Sigmoid colon (tissue), 7 donors: ENCODE measurements around the gene BCL2L2. TPM values are rescaled to one million over a fixed set of nuclear protein-coding genes. Genes with fewer than 3 reads are reported as not detected.

Experiments
- DNase-seq: peaks from one replicate; pipeline ENCODE4 v3.0.0-alpha.2; 2019
- H3K27ac ChIP-seq, 4 donors: fragments of 200-600 bp; sonication (generic); one replicate each; pipeline ENCODE4 v1.5.1; 2016 to 2019; ENCODE audit warnings: mild to moderate bottlenecking in 1 of 4
- H3K27me3 ChIP-seq, 3 donors: fragments of 200-600 bp; sonication (generic); one replicate each; pipeline ENCODE4 v1.5.1; 2019; ENCODE audit warnings: mild to moderate bottlenecking in 1 of 3
- H3K36me3 ChIP-seq, 4 donors: fragments of 200-600 bp; sonication (generic); one replicate each; pipeline ENCODE4 v1.5.1; 2016 to 2019
- H3K4me1 ChIP-seq, 4 donors: fragments of 200-600 bp; sonication (generic); one replicate each; pipeline ENCODE4 v1.5.1; 2017 to 2019
- H3K4me3 ChIP-seq, 4 donors: fragments of 200-600 bp; sonication (generic); one replicate each; pipeline ENCODE4 v1.5.1; 2017 to 2019; ENCODE audit warnings: mild to moderate bottlenecking in 2 of 4, moderate library complexity in 1 of 4
- H3K9me3 ChIP-seq, 4 donors: fragments of 200-600 bp in 3 of 4; sonication (generic) in 3 of 4; one replicate each; pipeline versions ENCODE4 v1.5.1 to v1.6.1; 2013 to 2019
- EP300 ChIP-seq, 4 donors: sonication (generic); formaldehyde crosslinking; IDR thresholded peaks; one replicate each; pipeline ENCODE4 v1.6.1; 2017; ENCODE audit warnings: antibody characterized with exemption in 4 of 4
- POLR2A ChIP-seq, 2 donors: fragments of 450-650 bp; IDR thresholded peaks; one replicate each; pipeline ENCODE4 v1.6.1; 2016; ENCODE audit warnings: antibody characterized with exemption in 2 of 2, mild to moderate bottlenecking in 2 of 2, moderate library complexity in 2 of 2
- POLR2AphosphoS5 ChIP-seq, 4 donors: sonication (generic); formaldehyde crosslinking; IDR thresholded peaks; one replicate each; pipeline ENCODE4 v1.6.1; 2017; ENCODE audit warnings: antibody characterized with exemption in 4 of 4
- WGBS, 2 donors: extraction: QIAGEN DNeasy Blood & Tissue Kit; methylation state at CpG; one replicate each; pipeline ENCODE4 v1.1.7; 2013; 5-methylcytosine and 5-hydroxymethylcytosine counted together
- intact Hi-C: fragments of 100-400 bp; cut with DNase I; formaldehyde crosslinking; loops from one replicate; pipeline ENCODE4 v1.15.1; 2023
- polyA plus RNA-seq, 3 donors: library from polyadenylated mRNA; stranded (reverse); fragments of 200-250 nt; gene quantifications; one replicate each; pipeline ENCODE4 v1.2.3, GENCODE V29; 2013
- total RNA-seq, 4 donors: library from RNA; depleted of rRNA; stranded (reverse); fragments of >200 nt; gene quantifications; one replicate each; pipeline ENCODE4 v1.1.0, GENCODE V29; 2016
- TF ChIP-seq, protein P1 (sequence below), 4 experiments: fragments of 450-650 bp in 3 of 4; fragments of 200-600 bp in 1 of 4; IDR thresholded peaks; one replicate each; pipeline ENCODE4 v1.5.1; 2016 to 2019; ENCODE audit warnings: antibody characterized with exemption in 4 of 4, mild to moderate bottlenecking in 3 of 4, moderate library complexity in 2 of 4
- donor health status: healthy with polysubstance abuse.
- donor health status: Bipolar disorder and iron deficiency.
- donor health status: healthy.

BCL2L2 gene
- total and polyA plus RNA-seq, 7 donors: 57.0 to 118 (median 75.9) TPM

DNA sequence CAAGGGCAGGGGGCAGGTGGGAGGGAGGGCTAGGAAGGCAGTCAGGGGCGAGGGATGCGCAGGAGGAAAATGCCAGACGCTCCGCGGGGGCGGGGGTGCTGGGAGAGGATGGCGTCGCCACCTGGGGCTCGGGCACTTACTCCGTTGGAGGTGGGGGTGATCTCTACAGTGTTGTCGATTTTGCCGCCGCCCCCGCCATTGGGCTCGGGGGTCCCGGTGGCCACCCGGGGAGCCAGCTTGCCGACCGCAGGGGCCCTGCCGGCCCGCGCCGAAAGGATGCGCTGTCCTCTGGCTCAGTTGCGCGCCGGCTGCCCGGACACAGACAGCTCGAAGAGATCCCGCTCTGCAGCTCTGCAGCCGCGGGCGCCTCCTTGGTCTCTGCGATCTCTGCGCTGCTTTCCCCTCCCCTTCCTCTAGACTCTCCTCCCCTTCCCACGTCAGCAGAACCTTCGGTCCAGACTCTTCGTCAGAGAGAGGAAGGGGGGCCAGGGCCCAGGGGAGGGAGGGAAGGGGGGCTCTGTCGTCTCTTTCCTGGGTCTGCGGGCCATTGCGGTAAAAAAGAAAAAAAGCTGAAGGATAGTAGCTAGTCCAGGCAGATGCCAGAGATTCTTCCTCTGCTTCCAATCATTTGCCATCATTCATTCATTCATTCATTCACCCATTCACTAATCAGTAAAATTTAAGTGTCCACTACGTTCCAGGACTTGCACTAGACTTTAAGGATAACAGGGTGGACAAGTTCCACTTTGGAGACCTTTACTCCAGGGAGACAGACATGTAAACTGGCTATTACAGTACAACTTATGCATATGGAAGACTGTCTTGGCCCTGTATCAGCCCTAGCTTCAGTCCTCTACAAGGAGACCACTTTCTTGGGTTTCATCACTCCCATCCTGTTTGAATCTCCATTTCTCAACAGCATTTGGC lies 46.1 kb downstream of the BCL2L2 start, which contains the start of gene SLC22A17:
Gene SLC22A17, minus strand, starts transcription at position 382 of the 927 bp plus-strand sequence.
- Histone ChIP-seq H3K36me3 (peaks cover 4 to 14% (median 6%) of the 10 kb centered on the region in 4 donors), H3K27me3 (peaks cover 0 to 4% (median 3%) of the 10 kb centered on the region in 3 donors), H3K27ac (peak within 1 kb of the TSS; percentile 68 to 84 (median 72)), H3K4me1 (peaks cover 0 to 18% (median 15%) of the 10 kb centered on the region in 4 donors), H3K9me3 (no peaks in the 10 kb centered on the region), H3K4me3 (peak within 1 kb of the TSS; percentile 48 to 70 (median 69))
- TF ChIP-seq, protein P1, sequence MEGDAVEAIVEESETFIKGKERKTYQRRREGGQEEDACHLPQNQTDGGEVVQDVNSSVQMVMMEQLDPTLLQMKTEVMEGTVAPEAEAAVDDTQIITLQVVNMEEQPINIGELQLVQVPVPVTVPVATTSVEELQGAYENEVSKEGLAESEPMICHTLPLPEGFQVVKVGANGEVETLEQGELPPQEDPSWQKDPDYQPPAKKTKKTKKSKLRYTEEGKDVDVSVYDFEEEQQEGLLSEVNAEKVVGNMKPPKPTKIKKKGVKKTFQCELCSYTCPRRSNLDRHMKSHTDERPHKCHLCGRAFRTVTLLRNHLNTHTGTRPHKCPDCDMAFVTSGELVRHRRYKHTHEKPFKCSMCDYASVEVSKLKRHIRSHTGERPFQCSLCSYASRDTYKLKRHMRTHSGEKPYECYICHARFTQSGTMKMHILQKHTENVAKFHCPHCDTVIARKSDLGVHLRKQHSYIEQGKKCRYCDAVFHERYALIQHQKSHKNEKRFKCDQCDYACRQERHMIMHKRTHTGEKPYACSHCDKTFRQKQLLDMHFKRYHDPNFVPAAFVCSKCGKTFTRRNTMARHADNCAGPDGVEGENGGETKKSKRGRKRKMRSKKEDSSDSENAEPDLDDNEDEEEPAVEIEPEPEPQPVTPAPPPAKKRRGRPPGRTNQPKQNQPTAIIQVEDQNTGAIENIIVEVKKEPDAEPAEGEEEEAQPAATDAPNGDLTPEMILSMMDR (IDR thresholded peaks at IDR 0.05): no peak
- TF ChIP-seq POLR2AphosphoS5 (IDR thresholded peaks at IDR 0.05) (peak; percentile 87 to 98 (median 90)), EP300 (IDR thresholded peaks at IDR 0.05) (no peak), POLR2A (IDR thresholded peaks at IDR 0.05) (peak; percentile 50 to 70)
- peak; percentile 94 for DNase-seq
- intact Hi-C loops: loop anchor here (2.0 kb wide), 1 partner anchor 14 kb away; no protein-coding TSS in a partner anchor
- WGBS, 2 donors: 1% methylated on average over 42 of the region's 42 CpGs

DNA sequence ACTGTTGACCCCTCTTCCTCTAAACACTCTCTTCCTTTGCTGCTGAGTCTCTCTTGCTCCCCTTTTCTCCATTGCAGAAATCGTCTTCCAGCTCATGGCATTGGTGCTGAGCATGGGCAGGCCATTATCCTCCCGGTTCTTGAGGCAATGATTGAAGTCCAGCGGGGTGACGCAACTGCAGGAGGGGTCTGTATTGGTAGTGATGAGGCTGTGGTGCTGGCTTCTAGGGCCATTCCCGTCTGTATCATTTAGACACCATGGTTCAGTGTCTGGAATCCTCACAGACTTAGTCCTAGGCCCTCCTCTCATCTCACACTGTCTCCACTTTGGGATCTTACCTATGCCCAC lies 46.8 kb downstream of the BCL2L2 start:
- Histone ChIP-seq H3K9me3 (no peaks in the 10 kb centered on the region), H3K27me3 (peaks cover 0 to 4% (median 3%) of the 10 kb centered on the region in 3 donors), H3K36me3 (peaks cover 4 to 15% (median 6%) of the 10 kb centered on the region in 4 donors), H3K4me1 (peaks cover 0 to 18% (median 15%) of the 10 kb centered on the region in 4 donors), H3K4me3 (no peak overlapping the region), H3K27ac (peak overlapping the region; percentile 68 to 84 (median 72))
- WGBS, 2 donors: 73 to 77% methylated on average over 5 of the region's 5 CpGs
- no peak for TF ChIP-seq POLR2AphosphoS5 (IDR thresholded peaks at IDR 0.05)
- TF ChIP-seq, protein P1 (IDR thresholded peaks at IDR 0.05): no peak
- no peak for TF ChIP-seq EP300 (IDR thresholded peaks at IDR 0.05)
- TF ChIP-seq POLR2A (IDR thresholded peaks at IDR 0.05): no peak
- no peak for DNase-seq
- intact Hi-C loops: loop anchor here (2.0 kb wide), 1 partner anchor 13 kb away; no protein-coding TSS in a partner anchor

DNA sequence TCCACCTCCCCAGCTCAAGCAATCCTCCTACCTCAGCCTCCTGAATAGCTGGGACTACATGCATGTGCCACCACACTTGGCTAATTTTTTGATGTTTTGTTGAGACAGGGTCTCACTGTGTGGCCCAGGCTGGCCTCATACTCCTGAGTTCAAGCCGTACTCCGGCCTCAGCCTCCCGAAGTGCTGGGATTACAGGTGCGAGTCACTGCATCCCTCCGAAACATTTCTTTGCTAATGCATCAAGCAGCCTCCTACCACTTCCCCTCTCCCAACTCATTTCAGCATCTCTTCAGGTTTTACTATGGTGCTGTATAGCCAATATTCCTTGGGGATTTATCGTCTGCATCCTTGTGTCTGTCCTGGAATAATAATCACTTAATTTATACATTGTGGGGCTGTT lies 48.4 kb downstream of the BCL2L2 start:
- peaks cover 4 to 31% (median 9%) of the 10 kb centered on the region in 4 donors for H3K36me3 ChIP-seq
- 84 to 88% methylated on average over 6 of the region's 6 CpGs for WGBS, 2 donors
- no peak for DNase-seq
- H3K9me3 ChIP-seq: no peaks in the 10 kb centered on the region
- TF ChIP-seq EP300 (IDR thresholded peaks at IDR 0.05) (no peak), POLR2A (IDR thresholded peaks at IDR 0.05) (no peak), POLR2AphosphoS5 (IDR thresholded peaks at IDR 0.05) (no peak)
- TF ChIP-seq, protein P1 (IDR thresholded peaks at IDR 0.05): no peak
- H3K4me1 ChIP-seq: peaks cover 0 to 23% (median 16%) of the 10 kb centered on the region in 4 donors
- H3K4me3 ChIP-seq: no peak overlapping the region
- peaks cover 0 to 4% (median 3%) of the 10 kb centered on the region in 3 donors for H3K27me3 ChIP-seq
- H3K27ac ChIP-seq: no peak overlapping the region
- intact Hi-C loops: no loop called here

DNA sequence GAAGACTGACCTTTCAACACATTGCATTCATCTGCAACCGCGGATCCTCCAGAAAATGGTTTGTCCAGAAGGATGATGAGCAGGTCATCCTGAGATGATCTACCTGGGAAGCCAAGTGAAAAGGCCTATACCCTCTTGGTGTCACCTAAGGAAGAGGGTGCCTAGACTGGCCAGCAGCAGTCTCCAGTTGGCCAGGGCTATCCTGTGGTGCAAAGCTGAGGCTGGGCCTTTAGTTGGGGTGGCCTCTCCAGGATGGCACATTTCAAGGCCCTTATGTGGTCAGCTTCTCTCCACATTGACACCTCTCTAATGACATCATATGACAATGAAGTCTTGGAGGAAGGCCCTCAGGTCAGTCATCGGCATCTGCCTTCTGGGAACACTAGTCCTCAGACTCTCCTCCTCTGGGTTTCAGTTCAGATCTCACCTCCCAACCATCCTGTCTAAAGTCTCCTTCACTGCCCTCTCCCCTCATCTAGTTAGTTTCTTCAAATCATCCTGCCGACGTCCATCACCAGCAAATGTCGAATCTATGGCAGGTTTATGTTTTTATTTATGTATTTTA lies 49.3 kb downstream of the BCL2L2 start:
- TF ChIP-seq, protein P1 (IDR thresholded peaks at IDR 0.05): no peak
- TF ChIP-seq EP300 (IDR thresholded peaks at IDR 0.05): no peak
- TF ChIP-seq POLR2AphosphoS5 (IDR thresholded peaks at IDR 0.05): no peak
- no peak for TF ChIP-seq POLR2A (IDR thresholded peaks at IDR 0.05)
- Histone ChIP-seq H3K4me3 (no peak overlapping the region), H3K4me1 (peaks cover 0 to 32% (median 20%) of the 10 kb centered on the region in 4 donors), H3K9me3 (no peaks in the 10 kb centered on the region), H3K36me3 (peaks cover 4 to 35% (median 11%) of the 10 kb centered on the region in 4 donors), H3K27me3 (peaks cover 0 to 4% (median 3%) of the 10 kb centered on the region in 3 donors), H3K27ac (no peak overlapping the region)
- intact Hi-C loops: no loop called here
- WGBS, 2 donors: 90 to 91% methylated on average over 6 of the region's 6 CpGs
- no peak for DNase-seq
